CD4-positive, alpha-beta T cell treated with Interleukin-6 at 100 ng/mL for 8 hours (primary cell): ENCODE results near the gene ABHD10.
"Not testable (repeated sequence)": the region's sequence is repeated elsewhere in the genome, so short reads cannot be mapped to it uniquely, and the experiment has no call there.

ENCODE experiments used
- DNase-seq: peaks from one replicate; pipeline ENCODE4 v3.0.0-alpha.2; 2020; ENCODE audit warnings: mixed read lengths, low spot score

Gene ABHD10

GRCh38 chr3:112034436-112034835 lies 55.6 kb downstream of the ABHD10 start, which contains the start of gene TMPRSS7:
TSS of gene TMPRSS7 (plus strand) at chr3:112034736. CDS start at chr3:112034846, 110 bp downstream.
- no peak for DNase-seq

GRCh38 chr3:112035241-112035640 lies 56.4 kb downstream of the ABHD10 start:
- no peak for DNase-seq

- DNase-seq = not testable (repeated sequence)
These were observed 58.4 kb downstream of the ABHD10 start for GRCh38 chr3:112037194-112037593.

GRCh38 chr3:112038863-112039262 lies 60.0 kb downstream of the ABHD10 start:
- no peak for DNase-seq

- no peak for DNase-seq
These were observed 62.5 kb downstream of the ABHD10 start for GRCh38 chr3:112041321-112041720.

GRCh38 chr3:112042842-112043280 lies 64.0 kb downstream of the ABHD10 start:
- no peak for DNase-seq
